ENCODE results near the gene GRID1.

GRID1 gene

GRCh38 chr10:86227501-86228258 is 138.9 kb downstream of the GRID1 start (continued):
- TF ChIP-seq, protein P1, sequence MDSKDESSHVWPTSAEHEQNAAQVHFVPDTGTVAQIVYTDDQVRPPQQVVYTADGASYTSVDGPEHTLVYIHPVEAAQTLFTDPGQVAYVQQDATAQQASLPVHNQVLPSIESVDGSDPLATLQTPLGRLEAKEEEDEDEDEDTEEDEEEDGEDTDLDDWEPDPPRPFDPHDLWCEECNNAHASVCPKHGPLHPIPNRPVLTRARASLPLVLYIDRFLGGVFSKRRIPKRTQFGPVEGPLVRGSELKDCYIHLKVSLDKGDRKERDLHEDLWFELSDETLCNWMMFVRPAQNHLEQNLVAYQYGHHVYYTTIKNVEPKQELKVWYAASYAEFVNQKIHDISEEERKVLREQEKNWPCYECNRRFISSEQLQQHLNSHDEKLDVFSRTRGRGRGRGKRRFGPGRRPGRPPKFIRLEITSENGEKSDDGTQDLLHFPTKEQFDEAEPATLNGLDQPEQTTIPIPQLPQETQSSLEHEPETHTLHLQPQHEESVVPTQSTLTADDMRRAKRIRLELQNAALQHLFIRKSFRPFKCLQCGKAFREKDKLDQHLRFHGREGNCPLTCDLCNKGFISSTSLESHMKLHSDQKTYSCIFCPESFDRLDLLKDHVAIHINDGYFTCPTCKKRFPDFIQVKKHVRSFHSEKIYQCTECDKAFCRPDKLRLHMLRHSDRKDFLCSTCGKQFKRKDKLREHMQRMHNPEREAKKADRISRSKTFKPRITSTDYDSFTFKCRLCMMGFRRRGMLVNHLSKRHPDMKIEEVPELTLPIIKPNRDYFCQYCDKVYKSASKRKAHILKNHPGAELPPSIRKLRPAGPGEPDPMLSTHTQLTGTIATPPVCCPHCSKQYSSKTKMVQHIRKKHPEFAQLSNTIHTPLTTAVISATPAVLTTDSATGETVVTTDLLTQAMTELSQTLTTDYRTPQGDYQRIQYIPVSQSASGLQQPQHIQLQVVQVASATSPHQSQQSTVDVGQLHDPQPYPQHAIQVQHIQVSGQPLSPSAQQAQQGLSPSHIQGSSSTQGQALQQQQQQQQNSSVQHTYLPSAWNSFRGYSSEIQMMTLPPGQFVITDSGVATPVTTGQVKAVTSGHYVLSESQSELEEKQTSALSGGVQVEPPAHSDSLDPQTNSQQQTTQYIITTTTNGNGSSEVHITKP (tag by site-specific recombination; IDR thresholded peaks at IDR 0.05) = no peak
- TF ChIP-seq, protein P2, sequence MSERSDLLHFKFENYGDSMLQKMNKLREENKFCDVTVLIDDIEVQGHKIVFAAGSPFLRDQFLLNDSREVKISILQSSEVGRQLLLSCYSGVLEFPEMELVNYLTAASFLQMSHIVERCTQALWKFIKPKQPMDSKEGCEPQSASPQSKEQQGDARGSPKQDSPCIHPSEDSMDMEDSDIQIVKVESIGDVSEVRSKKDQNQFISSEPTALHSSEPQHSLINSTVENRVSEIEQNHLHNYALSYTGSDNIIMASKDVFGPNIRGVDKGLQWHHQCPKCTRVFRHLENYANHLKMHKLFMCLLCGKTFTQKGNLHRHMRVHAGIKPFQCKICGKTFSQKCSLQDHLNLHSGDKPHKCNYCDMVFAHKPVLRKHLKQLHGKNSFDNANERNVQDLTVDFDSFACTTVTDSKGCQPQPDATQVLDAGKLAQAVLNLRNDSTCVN (tag by site-specific recombination; optimal IDR thresholded peaks at IDR 0.05) = no peak
- TF ChIP-seq HOXA7 (CRISPR knock-in tag; IDR thresholded peaks at IDR 0.05; ENCODE audit: borderline replicate concordance) (no peak), SCRT2 (tag by site-specific recombination; IDR thresholded peaks at IDR 0.05) (peak; percentile 39; the same call in 1 of the 2 replicates), ZFHX2 (tag by site-specific recombination; conservative IDR thresholded peaks at IDR 0.05) (peak; percentile 99)

DNA sequence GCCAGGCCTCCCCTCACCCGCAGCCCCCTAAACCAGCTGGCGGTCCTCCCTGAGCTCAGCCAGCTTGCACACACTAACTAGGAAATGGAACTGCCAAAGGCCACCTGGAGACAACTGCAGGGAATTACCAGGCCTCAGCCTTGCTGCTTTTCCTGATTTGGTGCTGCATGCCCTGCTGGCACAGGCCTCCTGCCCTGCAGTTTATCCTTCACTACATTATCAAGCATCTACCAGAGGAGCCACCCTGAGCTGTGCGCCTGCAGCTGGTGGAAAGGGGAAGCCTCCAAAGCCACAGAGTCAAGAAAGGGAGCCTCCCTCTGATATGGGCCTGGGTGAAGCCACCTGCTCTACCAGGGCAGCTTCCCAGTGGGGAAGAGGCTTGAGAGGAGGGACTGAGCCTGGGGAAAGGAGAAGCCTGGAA is 139.8 kb downstream of the GRID1 start:
- H3K27ac ChIP-seq (ENCODE audit: extremely low read depth, low read depth, low read length) = no peak overlapping the region
- TF ChIP-seq, protein P3, sequence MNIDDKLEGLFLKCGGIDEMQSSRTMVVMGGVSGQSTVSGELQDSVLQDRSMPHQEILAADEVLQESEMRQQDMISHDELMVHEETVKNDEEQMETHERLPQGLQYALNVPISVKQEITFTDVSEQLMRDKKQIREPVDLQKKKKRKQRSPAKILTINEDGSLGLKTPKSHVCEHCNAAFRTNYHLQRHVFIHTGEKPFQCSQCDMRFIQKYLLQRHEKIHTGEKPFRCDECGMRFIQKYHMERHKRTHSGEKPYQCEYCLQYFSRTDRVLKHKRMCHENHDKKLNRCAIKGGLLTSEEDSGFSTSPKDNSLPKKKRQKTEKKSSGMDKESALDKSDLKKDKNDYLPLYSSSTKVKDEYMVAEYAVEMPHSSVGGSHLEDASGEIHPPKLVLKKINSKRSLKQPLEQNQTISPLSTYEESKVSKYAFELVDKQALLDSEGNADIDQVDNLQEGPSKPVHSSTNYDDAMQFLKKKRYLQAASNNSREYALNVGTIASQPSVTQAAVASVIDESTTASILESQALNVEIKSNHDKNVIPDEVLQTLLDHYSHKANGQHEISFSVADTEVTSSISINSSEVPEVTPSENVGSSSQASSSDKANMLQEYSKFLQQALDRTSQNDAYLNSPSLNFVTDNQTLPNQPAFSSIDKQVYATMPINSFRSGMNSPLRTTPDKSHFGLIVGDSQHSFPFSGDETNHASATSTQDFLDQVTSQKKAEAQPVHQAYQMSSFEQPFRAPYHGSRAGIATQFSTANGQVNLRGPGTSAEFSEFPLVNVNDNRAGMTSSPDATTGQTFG (tag by site-specific recombination; IDR thresholded peaks at IDR 0.05; ENCODE audit: borderline replicate concordance) = no peak
- TF ChIP-seq HIC1 (tag by site-specific recombination; IDR thresholded peaks at IDR 0.05) (no peak), MEIS1 (CRISPR knock-in tag; IDR thresholded peaks at IDR 0.05; ENCODE audit: borderline replicate concordance) (no peak), ZSCAN30 (tag by site-specific recombination; IDR thresholded peaks at IDR 0.05) (no peak)
- ChIA-PET POLR2A (no interaction called here), CTCF (no interaction called here)
- no peaks in the 10 kb centered on the region for H3K9me3 ChIP-seq (ENCODE audit: control insufficient read depth, insufficient read depth, low read depth, low read length)
- no peaks in the 10 kb centered on the region for H3K36me3 ChIP-seq (ENCODE audit: control insufficient read depth in 2 of 2, insufficient read depth in 1 of 2, low read length in 2 of 2)
- peaks cover 2% of the 10 kb centered on the region; the same call in 1 of the 2 replicates for H3K4me1 ChIP-seq (ENCODE audit: control insufficient read depth, insufficient read depth, low read length)
- no peak overlapping the region for H3K4me3 ChIP-seq (ENCODE audit: low read depth, low read length)

- H3K9me3 ChIP-seq (ENCODE audit: control insufficient read depth, insufficient read depth, low read depth, low read length) = no peaks in the 10 kb centered on the region
- H3K4me3 ChIP-seq (ENCODE audit: low read depth, low read length) = no peak overlapping the region
- TF ChIP-seq KLF1 (tag by site-specific recombination; IDR thresholded peaks at IDR 0.05) (peak; percentile 24; the same call in 1 of the 2 replicates), ZSCAN23 (tag by site-specific recombination; IDR thresholded peaks at IDR 0.05) (no peak)
- ChIA-PET POLR2A (no interaction called here), CTCF (no interaction called here)
- peaks cover 2% of the 10 kb centered on the region; the same call in 1 of the 2 replicates for H3K4me1 ChIP-seq (ENCODE audit: control insufficient read depth, insufficient read depth, low read length)
- no peak overlapping the region for H3K27ac ChIP-seq (ENCODE audit: extremely low read depth, low read depth, low read length)
- H3K36me3 ChIP-seq (ENCODE audit: control insufficient read depth in 2 of 2, insufficient read depth in 1 of 2, low read length in 2 of 2) = no peaks in the 10 kb centered on the region
These were observed 140.6 kb downstream of the GRID1 start for GRCh38 chr10:86226016-86226415.
